H9 (cell line): ENCODE results near the gene CACNA1H. TPM values are rescaled to one million over a fixed set of nuclear protein-coding genes. Genes with fewer than 3 reads are reported as not detected.

ENCODE experiments used
- DNase-seq: peaks from one replicate; pipeline ENCODE4 v3.0.0-alpha.2; 2017
- H2AFZ ChIP-seq: one replicate; pipeline ENCODE4 v1.6.1; 2013; ENCODE audit warnings: mild to moderate bottlenecking, low read length, control low read depth, moderate library complexity
- H2AK5ac ChIP-seq: 2 replicates; pipeline ENCODE4 v1.6.1; 2013; ENCODE audit warnings: low read length, control low read depth, mixed read lengths; ENCODE audit not compliant: insufficient read length
- H2BK120ac ChIP-seq: one replicate; pipeline ENCODE4 v1.6.1; 2013; ENCODE audit warnings: low read depth, mild to moderate bottlenecking, low read length, control low read depth, inconsistent platforms; ENCODE audit not compliant: poor library complexity, severe bottlenecking
- H2BK12ac ChIP-seq: 2 replicates; pipeline ENCODE4 v1.6.1; 2013; ENCODE audit warnings: low read length, control low read depth, mixed read lengths, low read depth; ENCODE audit not compliant: insufficient read length
- H2BK15ac ChIP-seq: 2 replicates; pipeline ENCODE4 v1.6.1; 2013; ENCODE audit warnings: low read depth, low read length, control low read depth
- H2BK20ac ChIP-seq: one replicate; pipeline ENCODE4 v1.6.1; 2013; ENCODE audit warnings: low read depth, mild to moderate bottlenecking, low read length, control low read depth, inconsistent platforms; ENCODE audit not compliant: poor library complexity, severe bottlenecking
- H2BK5ac ChIP-seq: 2 replicates; pipeline ENCODE4 v1.6.1; 2013; ENCODE audit warnings: low read length, control low read depth, mixed read lengths; ENCODE audit not compliant: insufficient read length
- H3K14ac ChIP-seq: 2 replicates; pipeline ENCODE4 v1.6.1; 2013; ENCODE audit warnings: low read length, control low read depth; ENCODE audit not compliant: insufficient read depth
- H3K18ac ChIP-seq: 2 replicates; pipeline ENCODE4 v1.6.1; 2013; ENCODE audit warnings: low read depth, mild to moderate bottlenecking, mixed read lengths, low read length, control low read depth; ENCODE audit not compliant: insufficient read length
- H3K23ac ChIP-seq: 2 replicates; pipeline ENCODE4 v1.6.1; 2013; ENCODE audit warnings: low read length, control low read depth, mixed read lengths, low read depth; ENCODE audit not compliant: insufficient read length
- H3K23me2 ChIP-seq: 2 replicates; pipeline ENCODE4 v1.6.1; 2013; ENCODE audit warnings: low read depth, mild to moderate bottlenecking, mixed read lengths, low read length, control low read depth; ENCODE audit not compliant: insufficient read length, poor library complexity, severe bottlenecking
- H3K27ac ChIP-seq: 2 replicates; pipeline ENCODE4 v1.5.1; 2013; ENCODE audit warnings: low read length, control low read depth, mixed read lengths, low read depth; ENCODE audit not compliant: insufficient read length
- H3K27me3 ChIP-seq: 2 replicates; pipeline ENCODE4 v1.6.1; 2013; ENCODE audit warnings: low read length, control low read depth, inconsistent platforms; ENCODE audit not compliant: insufficient read depth
- H3K4ac ChIP-seq: 2 replicates; pipeline ENCODE4 v1.6.1; 2013; ENCODE audit warnings: low read depth, mild to moderate bottlenecking, control low read depth, inconsistent platforms, low read length, moderate library complexity
- H3K4me1 ChIP-seq: 2 replicates; pipeline ENCODE4 v1.6.1; 2013; ENCODE audit warnings: low read length, control low read depth, inconsistent platforms; ENCODE audit not compliant: insufficient read depth
- H3K4me2 ChIP-seq: 2 replicates; pipeline ENCODE4 v1.6.1; 2013; ENCODE audit warnings: low read length, control low read depth, mixed read lengths; ENCODE audit not compliant: insufficient read length, insufficient read depth
- H3K56ac ChIP-seq: 2 replicates; pipeline ENCODE4 v1.6.1; 2013; ENCODE audit warnings: low read depth, mild to moderate bottlenecking, mixed read lengths, low read length, control low read depth; ENCODE audit not compliant: insufficient read length
- H3K79me1 ChIP-seq: 2 replicates; pipeline ENCODE4 v1.6.1; 2013; ENCODE audit warnings: low read depth, mild to moderate bottlenecking, moderate library complexity, low read length, control low read depth, inconsistent platforms; ENCODE audit not compliant: insufficient read depth, poor library complexity, severe bottlenecking
- H3K79me2 ChIP-seq: 2 replicates; pipeline ENCODE4 v1.6.1; 2013; ENCODE audit warnings: low read length, control low read depth, inconsistent platforms; ENCODE audit not compliant: insufficient read depth
- H3K9ac ChIP-seq: 2 replicates; pipeline ENCODE4 v1.6.1; 2013; ENCODE audit warnings: low read length, control low read depth, mixed read lengths; ENCODE audit not compliant: insufficient read length; ENCODE audit errors: extremely low read depth
- H3K9me3 ChIP-seq: one replicate; pipeline ENCODE4 v1.6.1; 2013; ENCODE audit warnings: low read depth, low read length, inconsistent platforms; ENCODE audit not compliant: control insufficient read depth
- H3T11ph ChIP-seq: one replicate; pipeline ENCODE4 v1.6.1; 2013; ENCODE audit warnings: mild to moderate bottlenecking, low read length, control low read depth, inconsistent platforms
- H4K20me1 ChIP-seq: one replicate; pipeline ENCODE4 v1.6.1; 2013; ENCODE audit not compliant: control insufficient read depth, insufficient read length, insufficient read depth
- H4K5ac ChIP-seq: 2 replicates; pipeline ENCODE4 v1.6.1; 2013; ENCODE audit warnings: low read depth, mild to moderate bottlenecking, mixed read lengths, low read length, control low read depth; ENCODE audit not compliant: insufficient read length
- H4K8ac ChIP-seq: replicated peaks from 2 replicates; pipeline ENCODE4 v1.6.1; 2013; ENCODE audit warnings: low read length, control low read depth, mixed read lengths, low read depth; ENCODE audit not compliant: insufficient read length
- H4K91ac ChIP-seq: 2 replicates; pipeline ENCODE4 v1.6.1; 2013; ENCODE audit warnings: low read depth, mild to moderate bottlenecking, moderate library complexity, mixed read lengths, low read length, control low read depth; ENCODE audit not compliant: insufficient read length
- H3K27ac Mint-ChIP-seq, 3 experiments: 2 replicates in 2 of 3; 3 replicates in 1 of 3; pipeline ENCODE4 v1.8.0; 2020 to 2021; ENCODE audit warnings: mixed read lengths in 3 of 3, mild to moderate bottlenecking in 1 of 3, moderate library complexity in 1 of 3
- H3K27me3 Mint-ChIP-seq: 2 replicates; pipeline ENCODE4 v1.8.0; 2021; ENCODE audit warnings: low read depth, mild to moderate bottlenecking, moderate library complexity, mixed read lengths
- H3K36me3 Mint-ChIP-seq, 3 experiments: 2 replicates in 2 of 3; 3 replicates in 1 of 3; pipeline ENCODE4 v1.8.0; 2020 to 2021; ENCODE audit warnings: low read depth in 3 of 3, mixed read lengths in 3 of 3; ENCODE audit not compliant: insufficient read depth in 1 of 3
- H3K4me1 Mint-ChIP-seq, 2 experiments: 2 replicates each; pipeline ENCODE4 v1.8.0; 2020; ENCODE audit warnings: mixed read lengths in 2 of 2
- H3K4me3 Mint-ChIP-seq, 2 experiments: 2 replicates in 1 of 2; 3 replicates in 1 of 2; pipeline ENCODE4 v1.8.0; 2020 to 2021; ENCODE audit warnings: mild to moderate bottlenecking in 2 of 2, mixed read lengths in 2 of 2, moderate library complexity in 1 of 2
- H3K9me3 Mint-ChIP-seq, 2 experiments: 2 replicates in 1 of 2; 3 replicates in 1 of 2; pipeline ENCODE4 v1.8.0; 2020; ENCODE audit warnings: mild to moderate bottlenecking in 2 of 2, mixed read lengths in 2 of 2, moderate library complexity in 1 of 2
- CTCF ChIP-seq: fragments of 200-600 bp; sonication (generic); conservative IDR thresholded peaks from 3 replicates; pipeline ENCODE4 v1.8.0; 2021; ENCODE audit warnings: antibody characterized with exemption, mild to moderate bottlenecking
- WGBS: extraction: QIAGEN DNeasy Blood & Tissue Kit; methylation state at CpG from one replicate; pipeline ENCODE4 v1.1.7; 2013; ENCODE audit warnings: missing lambda C conversion rate, low lambda C conversion rate, mixed read lengths; ENCODE audit not compliant: insufficient read length; ENCODE audit errors: extremely low coverage; 5-methylcytosine and 5-hydroxymethylcytosine counted together
- total RNA-seq: library from RNA; stranded (reverse); gene quantifications from 2 replicates; pipeline ENCODE4 v1.2.1, GENCODE V29; 2021

CACNA1H gene
- total RNA-seq, 1 experiment from 2014 or later = 43.3 TPM

- peaks cover 0 to 33% (median 28%) of the 10 kb centered on the region in 3 experiments; a peak in 6 of 7 replicates for H3K36me3 Mint-ChIP-seq
Observed at GRCh38 chr16:1206786-1207185, 53.9 kb downstream of the CACNA1H start.

More at GRCh38 chr16:1206786-1207185, 53.9 kb downstream of the CACNA1H start:
- no peak for DNase-seq
- no CpG with 5 or more reads among the region's 16 CpGs for WGBS
- Histone ChIP-seq H3K18ac (no peak overlapping the region), H3K9ac (no peak overlapping the region), H4K5ac (no peak overlapping the region), H3K56ac (no peak overlapping the region), H3K79me1 (no peaks in the 10 kb centered on the region), H3K79me2 (no peaks in the 10 kb centered on the region), H3K9me3 (no peaks in the 10 kb centered on the region), H2BK120ac (no peak overlapping the region), H2BK20ac (no peak overlapping the region), H3K23me2 (no peaks in the 10 kb centered on the region), H3K14ac (no peak overlapping the region), H3K27me3 (no peaks in the 10 kb centered on the region), H3K4ac (no peak overlapping the region), H3K23ac (no peak overlapping the region), H3K4me1 (no peaks in the 10 kb centered on the region), H2BK5ac (no peak overlapping the region), H2BK15ac (no peak overlapping the region), H3K4me2 (no peak overlapping the region), H4K20me1 (no peaks in the 10 kb centered on the region), H4K8ac (no peak overlapping the region), H3K27ac (no peak overlapping the region), H3T11ph (no peak overlapping the region), H4K91ac (no peak overlapping the region), H2AFZ (no peak overlapping the region), H2AK5ac (no peak overlapping the region), H2BK12ac (no peak overlapping the region)
- no peaks in the 10 kb centered on the region for H3K4me1 Mint-ChIP-seq
- H3K9me3 Mint-ChIP-seq = no peaks in the 10 kb centered on the region
- TF ChIP-seq CTCF = no peak
- H3K27me3 Mint-ChIP-seq = no peaks in the 10 kb centered on the region
- H3K27ac Mint-ChIP-seq = no peak overlapping the region
- H3K4me3 Mint-ChIP-seq = no peak overlapping the region
